Psoas muscle (tissue), 8 donors: Measurements from ENCODE around the gene GPR137. TPM values are rescaled to one million over a fixed set of nuclear protein-coding genes. Genes with fewer than 3 reads are reported as not detected.

Experiments used
- ATAC-seq, 4 donors: fragments of 200-7000 bp; cut with Tn5 transposase; one replicate each; pipeline ENCODE4 v1.9.1; 2020; ENCODE audit warnings: moderate library complexity in 3 of 4, mild to moderate bottlenecking in 2 of 4
- DNase-seq, 2 donors: peaks; one replicate each; pipeline ENCODE4 v3.0.0-alpha.2; 2020
- H3K27ac ChIP-seq: fragments of 200-600 bp; one replicate; pipeline ENCODE4 v1.8.0; 2022
- H3K27me3 ChIP-seq, 3 donors: fragments of 200-600 bp in 1 of 3; one replicate each; pipeline versions ENCODE4 v1.6.1 to v1.8.0; 2013 to 2022; ENCODE audit warnings: low read length in 2 of 3, mild to moderate bottlenecking in 2 of 3, moderate library complexity in 1 of 3; ENCODE audit not compliant: insufficient read depth in 3 of 3
- H3K36me3 ChIP-seq, 2 donors: fragments of 200-600 bp in 1 of 2; one replicate each; pipeline versions ENCODE4 v1.6.1 to v1.8.0; 2013 to 2022; ENCODE audit warnings: low read depth in 1 of 2, mild to moderate bottlenecking in 1 of 2, moderate library complexity in 1 of 2; ENCODE audit not compliant: insufficient read depth in 1 of 2
- H3K4me1 ChIP-seq: fragments of 200-600 bp; one replicate; pipeline ENCODE4 v1.8.0; 2022
- H3K4me3 ChIP-seq: fragments of 200-600 bp; one replicate; pipeline ENCODE4 v1.8.0; 2022; ENCODE audit warnings: mild to moderate bottlenecking
- H3K9me3 ChIP-seq: fragments of 200-600 bp; one replicate; pipeline ENCODE4 v1.8.0; 2022
- CTCF ChIP-seq: fragments of 200-600 bp; IDR thresholded peaks from one replicate; pipeline ENCODE4 v1.8.0; 2022; ENCODE audit warnings: antibody characterized with exemption
- WGBS, 3 donors: extraction: QIAGEN DNeasy Blood & Tissue Kit; methylation state at CpG; one replicate each; pipeline versions ENCODE4 v1.1.6 to v1.1.7; 2013; 5-methylcytosine and 5-hydroxymethylcytosine counted together
- intact Hi-C, 2 donors: fragments of 100-400 bp; cut with DNase I; formaldehyde crosslinking; loops; one replicate each; pipeline versions ENCODE4 v1.11.0 to v1.14.2; 2022
- polyA plus RNA-seq, 3 donors: library from polyadenylated mRNA; stranded (reverse); fragments of 200-250 nt; gene quantifications; one replicate each; pipeline ENCODE4 v1.2.3, GENCODE V29; 2013
- total RNA-seq, 4 donors: library from RNA; stranded (reverse); fragmentation: NEBNext Ultra II Directional in 2 of 4; extraction: Animal tissue kit (Norgen Biotek cat#: 25700) in 2 of 4; gene quantifications; one replicate each; pipeline versions ENCODE4 v1.2.1 to v1.2.4, GENCODE V29; 2021 to 2023
- donor health status: healthy with polysubstance abuse.
- donor health status: DM: no; HTN: no; CAD: no; lungs with moderate emphysema.
- donor health status: Bipolar disorder and iron deficiency.
- donor health status: healthy.
- donor health status: DM: yes; HTN: yes; CAD: no.
- donor health status: DM: no; HTN: no; CAD: no.
- donor health status: DM: no; HTN: no; CAD: no.
- donor health status: DM: yes; HTN: yes; CAD: no.

GPR137 gene
- total and polyA plus RNA-seq, 7 donors: 13.8 to 49.9 (median 17.7) TPM

- WGBS, 3 donors: 7 to 8% (median 8%) methylated on average over 30 to 32 of the region's 32 CpGs
- ATAC-seq: no peak
- no peak for DNase-seq
- no peaks in the 10 kb centered on the region for H3K27me3 ChIP-seq
- intact Hi-C loops: no loop called here
- H3K9me3 ChIP-seq: no peaks in the 10 kb centered on the region
- H3K27ac ChIP-seq: peak overlapping the region; percentile 99
- TF ChIP-seq CTCF: no peak
- H3K4me1 ChIP-seq: peaks cover 24% of the 10 kb centered on the region
- peaks cover 8 to 33% of the 10 kb centered on the region in 2 donors for H3K36me3 ChIP-seq
- H3K4me3 ChIP-seq: peak overlapping the region; percentile 86
Measured at GRCh38 chr11:64316672-64317324, 31.1 kb downstream of the GPR137 start.

GRCh38 chr11:64317325-64317960, 31.8 kb downstream of the GPR137 start, which contains the start of gene TRMT112:
TSS of gene TRMT112 (minus strand) at chr11:64317559. CDS start at chr11:64317526, 33 bp downstream.
- H3K4me3 ChIP-seq: peak within 1 kb of the TSS; percentile 86
- H3K27ac ChIP-seq: peak within 1 kb of the TSS; percentile 99
- no peaks in the 10 kb centered on the region for H3K27me3 ChIP-seq
- H3K9me3 ChIP-seq: no peaks in the 10 kb centered on the region
- TF ChIP-seq CTCF: no peak
- WGBS, 3 donors: 0 to 1% (median 0%) methylated on average over 38 to 43 of the region's 43 CpGs
- peak; percentile 82 to 85 (median 85) for ATAC-seq
- H3K4me1 ChIP-seq: peaks cover 23% of the 10 kb centered on the region
- peaks cover 8 to 40% of the 10 kb centered on the region in 2 donors for H3K36me3 ChIP-seq
- intact Hi-C loops: no loop called here
- peak; percentile 96 to 97 for DNase-seq

GRCh38 chr11:64317961-64318765, 32.5 kb downstream of the GPR137 start, which contains the start of gene PRDX5:
TSS of gene PRDX5 (plus strand) at chr11:64318121. CDS start at chr11:64318216, 95 bp downstream.
- Histone ChIP-seq H3K27me3 (no peaks in the 10 kb centered on the region), H3K36me3 (peaks cover 8 to 46% of the 10 kb centered on the region in 2 donors), H3K9me3 (no peaks in the 10 kb centered on the region), H3K27ac (peak within 1 kb of the TSS; percentile 99), H3K4me3 (peak within 1 kb of the TSS; percentile 86), H3K4me1 (peaks cover 16% of the 10 kb centered on the region)
- intact Hi-C loops: loop anchor here in 1 of 2 donors (2.0 kb wide), 1 partner anchor 37 kb away; no protein-coding TSS in a partner anchor
- DNase-seq (peak; percentile 97 to 99), ATAC-seq (peak; percentile 88 to 91 (median 88))
- TF ChIP-seq CTCF: peak; percentile 38
- WGBS, 3 donors: 0 to 1% (median 1%) methylated on average over 51 to 61 of the region's 61 CpGs

GRCh38 chr11:64318766-64319761, 33.4 kb downstream of the GPR137 start:
- peaks cover 8 to 43% of the 10 kb centered on the region in 2 donors for H3K36me3 ChIP-seq
- no peak for TF ChIP-seq CTCF

More at GRCh38 chr11:64318766-64319761, 33.4 kb downstream of the GPR137 start:
- ATAC-seq (no peak), DNase-seq (no peak)
- Histone ChIP-seq H3K9me3 (no peaks in the 10 kb centered on the region), H3K27me3 (no peaks in the 10 kb centered on the region), H3K4me3 (peak overlapping the region; percentile 86), H3K4me1 (peaks cover 8% of the 10 kb centered on the region), H3K27ac (peak overlapping the region; percentile 99)
- WGBS, 3 donors: 25 to 30% (median 28%) methylated on average over 17 to 19 of the region's 19 CpGs
- intact Hi-C loops: loop anchor here in 1 of 2 donors (2.0 kb wide), 1 partner anchor 36 kb away; no protein-coding TSS in a partner anchor
